Activated CD8-positive, alpha-beta memory T cell treated with anti-CD3 and anti-CD28 coated beads for 36 hours (primary cell): Measurements from ENCODE around the gene MDM2. TPM values are rescaled to one million over a fixed set of nuclear protein-coding genes. Genes with fewer than 3 reads are reported as not detected.
"Not testable (repeated sequence)": the region's sequence is repeated elsewhere in the genome, so short reads cannot be mapped to it uniquely, and the experiment has no call there.

ENCODE experiments used
- CTCF ChIA-PET: fragments of 350-600 bp; sonication (Branson Sonifier 250); formaldehyde crosslinking; loops from one replicate; lab custom pipeline; 2021; ENCODE audit warnings: antibody characterized with exemption; lab: Charles Lee
- POLR2A ChIA-PET: fragments of 350-600 bp; sonication (Branson Sonifier 250); formaldehyde crosslinking; loops from one replicate; lab custom pipeline; 2021; ENCODE audit warnings: antibody characterized with exemption; lab: Charles Lee
- total RNA-seq, 2 experiments: library from RNA; stranded (reverse); gene quantifications; one replicate each; pipeline ENCODE4 v1.2.3, GENCODE V29; 2021

MDM2 gene
- total RNA-seq, 2 experiments from 2014 or later, result 176 to 196 TPM

DNA sequence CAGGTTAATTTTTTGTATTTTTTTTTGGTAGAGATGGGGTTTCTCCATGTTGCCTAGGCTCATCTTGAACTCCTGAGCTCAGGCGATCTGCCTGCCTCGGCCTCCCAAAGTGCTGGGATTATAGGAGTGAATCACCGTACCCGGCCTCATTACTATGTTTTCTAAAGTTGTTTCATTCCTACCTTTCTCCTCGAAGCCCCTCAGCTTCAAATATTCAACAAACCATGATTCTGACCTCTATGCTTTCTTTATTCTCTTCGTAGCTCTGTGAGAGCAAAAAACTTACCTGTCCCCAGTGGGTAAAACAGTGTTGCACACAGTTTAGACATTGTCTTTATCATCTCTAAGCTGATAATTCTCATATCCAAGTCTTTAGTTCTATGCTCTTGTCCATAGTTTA lies 26.2 kb upstream of the MDM2 start:
- CTCF ChIA-PET, result no interaction called here
- POLR2A ChIA-PET, result no interaction called here

- POLR2A ChIA-PET, result no interaction called here
- CTCF ChIA-PET, result no interaction called here
Measured at GRCh38 chr12:68784015-68784414, 24.0 kb upstream of the MDM2 start.

DNA sequence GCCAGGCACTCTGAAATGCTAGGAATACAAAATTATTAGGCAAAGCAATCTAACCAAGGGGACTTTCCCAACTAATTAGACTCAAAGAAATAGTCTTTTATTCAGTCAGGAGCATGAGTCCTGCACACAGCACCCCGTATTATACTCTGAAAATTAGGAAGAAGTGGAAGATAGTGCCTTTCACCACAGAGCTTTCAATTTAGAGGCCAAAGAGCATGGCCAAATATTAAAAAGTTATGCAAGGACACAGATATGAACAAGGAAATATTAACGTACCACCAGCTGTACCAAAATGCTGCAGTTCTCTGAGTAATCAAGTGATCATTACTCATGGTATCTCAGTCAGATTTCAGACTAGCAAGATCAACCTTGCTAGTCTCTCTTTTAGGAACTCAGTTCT lies 22.6 kb upstream of the MDM2 start:
- CTCF ChIA-PET, result no interaction called here
- POLR2A ChIA-PET, result no interaction called here

- ChIA-PET POLR2A (no interaction called here), CTCF (no interaction called here)
Measured at GRCh38 chr12:68785823-68786222, 22.2 kb upstream of the MDM2 start.

GRCh38 chr12:68786929-68787328 lies 21.0 kb upstream of the MDM2 start:
- CTCF ChIA-PET, result no interaction called here
- POLR2A ChIA-PET, result no interaction called here

GRCh38 chr12:68788554-68789143 lies 19.3 kb upstream of the MDM2 start:
- ChIA-PET POLR2A (interaction anchor here (0.6 kb wide), 1 partner anchor 111 kb away, joined by 3 read pairs; no protein-coding TSS in a partner anchor), CTCF (no interaction called here)

DNA sequence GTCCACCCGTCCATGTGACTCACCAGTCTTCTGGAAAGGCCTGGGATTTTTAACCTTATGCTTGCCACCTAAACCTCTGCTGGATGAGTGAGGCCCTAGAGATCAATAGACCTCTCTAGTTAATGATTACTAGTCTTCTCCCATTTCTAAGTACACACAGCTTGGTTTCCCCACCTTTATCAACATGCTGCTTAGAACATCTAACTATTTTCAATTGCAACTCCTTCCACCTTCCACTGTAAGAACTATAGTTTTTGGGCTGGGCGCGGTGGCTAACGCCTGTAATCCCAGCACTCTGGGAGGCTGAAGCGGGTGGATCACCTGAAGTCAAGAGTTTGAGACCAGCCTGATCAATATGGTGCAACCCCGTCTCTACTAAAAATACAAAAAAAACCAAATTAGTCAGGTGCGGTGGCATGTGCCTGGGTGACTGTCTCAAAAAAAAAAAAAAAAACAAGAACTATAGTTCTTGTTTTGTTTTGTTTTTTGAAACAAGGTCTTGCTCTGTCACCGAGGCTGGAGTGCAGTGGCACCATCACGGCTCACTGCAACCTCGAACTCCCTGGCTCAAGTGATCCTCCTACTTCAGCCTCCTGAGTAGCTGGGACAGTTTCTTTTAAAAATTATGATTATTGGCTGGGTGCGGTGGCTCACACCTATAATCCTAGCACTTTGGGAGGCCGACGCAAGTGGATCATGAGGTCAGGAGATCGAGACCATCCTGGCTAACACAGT lies 18.7 kb upstream of the MDM2 start:
- POLR2A ChIA-PET, result interaction anchor here (0.6 kb wide), 1 partner anchor 112 kb away, joined by 3 read pairs; no protein-coding TSS in a partner anchor
- CTCF ChIA-PET, result no interaction called here

DNA sequence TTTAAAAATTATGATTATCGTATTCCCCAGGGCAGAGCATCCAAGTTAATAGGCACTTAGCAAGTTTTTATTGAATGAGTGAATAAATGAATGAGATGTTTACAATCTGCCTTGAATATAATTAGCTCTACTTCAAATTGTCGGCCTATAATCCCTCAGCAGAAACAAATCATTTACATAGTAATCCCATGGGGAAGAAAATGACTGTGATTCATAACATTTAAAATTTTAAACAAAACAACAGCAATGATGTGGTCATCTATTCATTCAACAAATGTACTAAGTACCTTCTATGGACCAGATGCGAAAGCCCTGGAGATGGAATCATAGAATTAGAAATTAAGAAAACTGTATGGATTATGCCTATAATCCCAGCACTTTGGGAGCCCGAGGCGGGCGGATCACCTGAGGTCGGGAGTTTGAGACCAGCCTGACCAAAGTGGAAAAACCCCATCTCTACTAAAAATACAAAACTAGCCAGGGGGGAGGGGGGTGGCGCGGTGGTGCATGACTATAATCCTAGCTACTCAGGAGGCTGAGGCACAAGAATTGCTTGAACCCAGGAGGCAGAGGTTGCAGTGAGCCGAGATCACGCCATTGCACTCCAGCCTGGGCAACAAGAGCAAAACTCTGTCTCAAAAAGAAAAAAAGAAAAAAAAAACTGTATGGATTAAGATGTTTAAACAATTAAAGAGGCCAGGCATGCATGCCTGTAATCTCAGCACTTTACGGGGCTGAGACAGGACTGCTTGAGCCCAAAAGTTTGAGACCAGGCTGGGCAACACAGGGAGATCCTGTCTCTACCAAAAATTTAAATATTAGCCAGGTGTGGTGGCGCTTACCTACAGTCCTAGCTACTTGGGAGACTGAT lies 17.7 kb upstream of the MDM2 start:
- POLR2A ChIA-PET, result no interaction called here
- CTCF ChIA-PET, result no interaction called here

- POLR2A ChIA-PET, result no interaction called here
- CTCF ChIA-PET, result no interaction called here
Measured at GRCh38 chr12:68790952-68791234, 17.1 kb upstream of the MDM2 start.

- ChIA-PET POLR2A (no interaction called here), CTCF (no interaction called here)
Measured at GRCh38 chr12:68791897-68792481, 16.0 kb upstream of the MDM2 start.

DNA sequence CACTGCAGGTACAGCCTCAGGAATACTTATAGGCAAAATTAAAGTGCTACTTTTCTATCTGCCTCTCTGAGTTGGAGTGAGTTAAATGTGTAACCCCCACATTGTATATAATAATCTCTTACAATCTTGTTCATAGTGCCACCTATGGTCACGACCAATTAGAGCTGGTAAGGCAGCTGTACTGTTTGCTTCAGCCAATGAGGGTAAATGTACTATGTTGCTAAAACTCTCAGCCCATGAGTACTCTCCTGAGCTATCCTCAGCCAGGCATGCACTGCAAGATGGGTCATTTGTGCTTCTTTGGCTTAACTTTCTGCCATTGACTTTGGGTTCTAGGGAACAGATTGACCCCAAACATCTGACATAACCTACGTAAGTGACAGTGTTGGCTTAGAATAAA lies 15.0 kb upstream of the MDM2 start:
- CTCF ChIA-PET, result interaction anchor here (0.6 kb wide), 1 partner anchor 15 kb away, joined by 3 read pairs; the partner anchor contains the start of gene MDM2
- POLR2A ChIA-PET, result no interaction called here

DNA sequence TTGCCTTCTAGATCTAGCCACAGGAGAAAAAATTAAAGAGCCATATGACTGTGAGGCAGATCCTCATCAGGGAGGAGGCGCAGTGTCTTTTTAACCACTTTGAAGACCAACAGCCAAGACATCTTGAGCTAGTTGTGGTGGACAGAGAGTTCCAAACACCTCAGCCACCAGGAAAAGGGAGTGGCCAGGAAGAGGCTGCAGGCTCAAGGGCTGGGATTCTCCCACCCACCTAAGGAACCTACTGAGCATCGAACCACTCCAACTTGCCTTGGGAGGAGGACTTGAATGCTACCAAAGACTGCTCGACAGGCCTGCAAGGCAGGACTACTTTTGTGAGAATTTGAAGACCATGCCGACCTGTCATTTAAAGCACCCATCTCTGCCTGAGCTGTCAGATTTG lies 14.5 kb upstream of the MDM2 start:
- ChIA-PET CTCF (interaction anchor here (0.6 kb wide), 1 partner anchor 14 kb away, joined by 3 read pairs; the partner anchor contains the start of gene MDM2), POLR2A (interaction anchor here (0.6 kb wide), 1 partner anchor 19 kb away, joined by 4 read pairs; no protein-coding TSS in a partner anchor)

DNA sequence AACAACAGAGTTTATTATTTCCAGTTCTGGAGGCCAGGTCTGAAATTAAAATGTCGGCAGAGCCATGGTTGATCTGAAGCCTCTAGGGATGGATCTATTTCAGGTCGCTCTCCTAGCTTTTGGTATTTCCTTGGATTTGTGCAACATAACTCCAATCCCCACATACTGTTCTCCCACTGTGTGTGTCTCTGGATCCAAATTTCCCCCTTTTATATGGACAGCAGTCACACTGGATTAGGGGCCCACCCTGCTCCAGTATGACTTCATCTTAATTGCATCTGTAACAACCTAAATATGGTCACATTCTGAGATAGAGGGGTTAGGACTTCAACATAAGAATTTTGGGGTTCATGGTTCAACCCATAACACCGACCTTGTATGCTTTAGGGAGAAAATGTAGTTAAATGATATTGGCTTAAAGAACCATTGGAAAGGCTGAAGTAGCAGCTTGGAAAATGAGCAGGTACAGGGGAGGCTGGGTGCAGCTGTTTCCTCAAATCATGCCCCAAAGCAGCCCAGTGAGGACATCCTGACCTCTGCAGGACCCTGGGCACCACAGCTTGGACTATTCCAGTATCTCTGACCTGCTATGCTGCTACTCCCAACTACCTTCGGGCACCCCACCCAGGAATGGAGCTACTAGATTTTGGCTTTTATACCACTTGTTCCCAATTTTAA lies 13.9 kb upstream of the MDM2 start:
- CTCF ChIA-PET, result no interaction called here
- POLR2A ChIA-PET, result interaction anchor here (0.6 kb wide), 1 partner anchor 20 kb away, joined by 4 read pairs; no protein-coding TSS in a partner anchor

DNA sequence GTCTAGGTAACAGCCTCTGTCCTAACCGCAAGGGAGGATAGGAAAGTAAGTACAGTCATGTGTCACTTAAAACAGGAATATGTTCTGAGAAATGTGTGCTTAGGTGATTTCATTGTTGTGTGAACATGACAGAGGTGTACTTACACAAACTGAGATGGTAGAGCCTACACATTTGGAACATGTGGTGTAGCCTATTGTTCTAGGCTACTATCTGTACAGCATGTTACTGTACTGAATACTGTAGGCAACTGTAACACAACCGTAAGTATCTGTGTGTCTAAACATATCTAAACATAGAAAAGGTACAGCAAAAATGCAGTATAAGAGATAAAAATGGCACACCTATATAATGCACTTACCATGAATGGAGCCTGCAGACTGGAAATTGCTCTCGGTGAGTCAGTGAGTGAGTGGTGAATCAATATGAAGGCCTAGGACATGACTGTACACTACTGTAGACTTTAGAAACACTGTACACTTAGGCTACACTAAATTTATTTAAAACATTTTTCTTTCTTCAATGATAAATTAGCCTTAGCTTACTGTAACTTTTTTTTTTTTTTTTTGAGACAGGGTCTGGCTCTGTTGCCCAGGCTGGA lies 13.2 kb upstream of the MDM2 start:
- ChIA-PET CTCF (no interaction called here), POLR2A (no interaction called here)

- POLR2A ChIA-PET, result no interaction called here
Measured at GRCh38 chr12:68796399-68796798, 11.6 kb upstream of the MDM2 start.

GRCh38 chr12:68798882-68799234 lies 9.1 kb upstream of the MDM2 start:
- ChIA-PET POLR2A (no interaction called here), CTCF (no interaction called here)

More at GRCh38 chr12:68796399-68796798, 11.6 kb upstream of the MDM2 start:
- CTCF ChIA-PET, result interaction anchor here (0.7 kb wide), 1 partner anchor 25 kb away, joined by 3 read pairs; no protein-coding TSS in a partner anchor

- ChIA-PET CTCF (interaction anchor here (1.2 kb wide), 1 partner anchor 8 kb away, joined by 5 read pairs; the partner anchor contains the start of gene MDM2), POLR2A (no interaction called here)
Measured at GRCh38 chr12:68800294-68800693, 7.7 kb upstream of the MDM2 start.

DNA sequence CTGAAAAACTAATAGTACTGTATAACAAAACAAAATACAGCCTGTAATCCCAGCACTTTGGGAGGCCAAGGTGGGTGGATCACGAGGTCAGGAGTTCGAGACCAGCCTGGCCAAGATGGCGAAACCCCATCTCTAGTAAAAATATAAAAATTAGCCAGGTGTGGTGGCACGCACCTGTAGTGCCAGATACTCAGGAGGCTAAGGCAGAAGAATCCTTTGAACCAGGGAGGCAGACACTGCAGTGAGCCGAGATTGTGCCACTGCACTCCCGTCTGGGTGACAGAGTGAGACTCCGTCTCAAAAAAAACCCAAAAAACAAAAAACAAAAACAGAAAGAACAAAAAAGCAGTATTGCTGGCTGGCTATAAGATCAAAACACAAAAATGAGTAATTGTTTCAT lies 6.9 kb upstream of the MDM2 start:
- CTCF ChIA-PET, result not testable (repeated sequence)

DNA sequence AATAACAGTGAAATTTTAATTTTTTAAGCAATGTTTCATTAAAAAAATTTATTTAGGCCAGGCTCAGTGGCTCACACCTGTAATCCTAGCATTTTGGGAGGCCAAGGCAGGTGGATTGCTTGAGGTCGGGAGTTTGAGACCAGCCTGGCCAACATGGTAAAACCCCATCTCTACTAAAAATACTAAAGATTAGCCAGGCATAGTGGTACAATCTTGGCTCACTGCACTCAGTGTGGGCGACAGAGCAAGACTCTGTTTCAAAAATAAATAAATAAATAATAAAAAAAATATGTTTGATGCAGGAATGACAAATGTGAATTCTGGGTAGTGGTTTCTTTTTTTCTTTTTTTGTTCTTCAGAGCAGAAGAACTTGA lies 5.6 kb upstream of the MDM2 start:
- POLR2A ChIA-PET, CTCF ChIA-PET: not testable (repeated sequence)

More for the DNA sequence above, 6.9 kb upstream of the MDM2 start:
- POLR2A ChIA-PET, result not testable (repeated sequence)
